Thyroid gland (tissue), 4 donors: ENCODE results near the gene RALGDS. TPM values are rescaled to one million over a fixed set of nuclear protein-coding genes. Genes with fewer than 3 reads are reported as not detected.

Experiments
- DNase-seq, 2 donors: peaks; one replicate each; pipeline ENCODE4 v3.0.0-alpha.2; 2019
- H3K27ac ChIP-seq, 3 donors: fragments of 200-600 bp; sonication (generic); 1 replicate in 2 of 3; 2 replicates in 1 of 3; pipeline ENCODE4 v1.5.1; 2016 to 2019; ENCODE audit warnings: mild to moderate bottlenecking in 1 of 3, moderate library complexity in 1 of 3
- H3K27me3 ChIP-seq: fragments of 200-600 bp; sonication (generic); one replicate; pipeline ENCODE4 v1.5.1; 2019
- H3K36me3 ChIP-seq, 2 donors: fragments of 200-600 bp; sonication (generic); one replicate each; pipeline ENCODE4 v1.5.1; 2016 to 2019
- H3K4me1 ChIP-seq, 2 donors: fragments of 200-600 bp; sonication (generic); one replicate each; pipeline ENCODE4 v1.5.1; 2017 to 2019
- H3K4me3 ChIP-seq, 3 donors: fragments of 200-600 bp; sonication (generic); replicated peaks in 1 of 3; 1 replicate in 2 of 3; 2 replicates in 1 of 3; pipeline ENCODE4 v1.5.1; 2016; ENCODE audit warnings: mild to moderate bottlenecking in 1 of 3
- H3K9me3 ChIP-seq: fragments of 200-600 bp; sonication (generic); one replicate; pipeline ENCODE4 v1.5.1; 2017
- CTCF ChIP-seq, 6 experiments: fragments of 200-600 bp in 3 of 6; fragments of 450-650 bp in 3 of 6; sonication (generic) in 3 of 6; IDR thresholded peaks; one replicate each; pipeline ENCODE4 v1.5.1; 2016 to 2019; ENCODE audit warnings: antibody characterized with exemption in 6 of 6, mild to moderate bottlenecking in 2 of 6, inconsistent platforms in 1 of 6, moderate library complexity in 1 of 6
- POLR2A ChIP-seq, 2 donors: fragments of 450-650 bp; IDR thresholded peaks; one replicate each; pipeline ENCODE4 v1.6.1; 2017; ENCODE audit warnings: antibody characterized with exemption in 2 of 2, mild to moderate bottlenecking in 2 of 2, moderate library complexity in 1 of 2
- WGBS, 2 donors: methylation state at CpG; one replicate each; pipeline ENCODE4 v1.1.5; 2017; 5-methylcytosine and 5-hydroxymethylcytosine counted together
- intact Hi-C: fragments of 100-400 bp; cut with DNase I; formaldehyde crosslinking; loops from one replicate; pipeline ENCODE4 v1.15.1; 2023
- total RNA-seq, 4 donors: library from RNA; depleted of rRNA; stranded (reverse); fragments of >200 nt; gene quantifications; one replicate each; pipeline ENCODE4 v1.2.3, GENCODE V29; 2016

The RALGDS gene
- total RNA-seq, 4 donors from 2014 or later = 32.2 to 55.3 (median 43.5) TPM

GRCh38 chr9:133059623-133060022 lies 61.4 kb downstream of the RALGDS start:
- TF ChIP-seq CTCF (IDR thresholded peaks at IDR 0.05) (no peak), POLR2A (IDR thresholded peaks at IDR 0.05) (no peak)
- intact Hi-C loops = no loop called here
- H3K4me1 ChIP-seq = no peaks in the 10 kb centered on the region
- no peak for DNase-seq
- H3K36me3 ChIP-seq = peaks cover 23 to 25% of the 10 kb centered on the region in 2 donors
- no peaks in the 10 kb centered on the region for H3K27me3 ChIP-seq
- WGBS, 2 donors = 66 to 76% methylated on average over 7 of the region's 7 CpGs
- no peaks in the 10 kb centered on the region for H3K9me3 ChIP-seq
- H3K4me3 ChIP-seq = no peak overlapping the region
- no peak overlapping the region for H3K27ac ChIP-seq

GRCh38 chr9:133058550-133059320 lies 62.3 kb downstream of the RALGDS start:
- Histone ChIP-seq H3K9me3 (no peaks in the 10 kb centered on the region), H3K4me1 (no peaks in the 10 kb centered on the region), H3K27ac (no peak overlapping the region), H3K27me3 (no peaks in the 10 kb centered on the region), H3K4me3 (no peak overlapping the region), H3K36me3 (peaks cover 30 to 34% of the 10 kb centered on the region in 2 donors)
- intact Hi-C loops = no loop called here
- TF ChIP-seq CTCF (IDR thresholded peaks at IDR 0.05) (no peak), POLR2A (IDR thresholded peaks at IDR 0.05) (no peak)
- DNase-seq = no peak
- WGBS, 2 donors = 80 to 83% methylated on average over 12 of the region's 12 CpGs

- intact Hi-C loops = no loop called here
- TF ChIP-seq CTCF (IDR thresholded peaks at IDR 0.05) (no peak), POLR2A (IDR thresholded peaks at IDR 0.05) (no peak)
- Histone ChIP-seq H3K27ac (no peak overlapping the region), H3K9me3 (no peaks in the 10 kb centered on the region), H3K36me3 (peaks cover 36 to 39% of the 10 kb centered on the region in 2 donors), H3K27me3 (no peaks in the 10 kb centered on the region), H3K4me1 (no peaks in the 10 kb centered on the region), H3K4me3 (no peak overlapping the region)
- 74 to 91% methylated on average over 7 of the region's 7 CpGs for WGBS, 2 donors
- DNase-seq = no peak
These were observed 63.0 kb downstream of the RALGDS start for GRCh38 chr9:133058071-133058470.

GRCh38 chr9:133057553-133057952 lies 63.5 kb downstream of the RALGDS start:
- Histone ChIP-seq H3K27ac (no peak overlapping the region), H3K4me1 (no peaks in the 10 kb centered on the region), H3K9me3 (no peaks in the 10 kb centered on the region), H3K36me3 (peaks cover 36 to 39% of the 10 kb centered on the region in 2 donors), H3K4me3 (no peak overlapping the region), H3K27me3 (no peaks in the 10 kb centered on the region)
- TF ChIP-seq POLR2A (IDR thresholded peaks at IDR 0.05) = no peak
- no peak for TF ChIP-seq CTCF (IDR thresholded peaks at IDR 0.05)
- WGBS, 2 donors = 96% methylated on average over 12 of the region's 12 CpGs
- intact Hi-C loops = no loop called here
- DNase-seq = no peak

- Histone ChIP-seq H3K4me1 (no peaks in the 10 kb centered on the region), H3K4me3 (no peak overlapping the region)
- WGBS, 2 donors = 88 to 89% methylated on average over 3 to 6 of the region's 8 CpGs
These were observed 64.0 kb downstream of the RALGDS start for GRCh38 chr9:133057006-133057405.

More at GRCh38 chr9:133057006-133057405, 64.0 kb downstream of the RALGDS start:
- Histone ChIP-seq H3K36me3 (peaks cover 37 to 39% of the 10 kb centered on the region in 2 donors), H3K27me3 (no peaks in the 10 kb centered on the region), H3K27ac (no peak overlapping the region), H3K9me3 (no peaks in the 10 kb centered on the region)
- DNase-seq = no peak
- intact Hi-C loops = no loop called here
- no peak for TF ChIP-seq POLR2A (IDR thresholded peaks at IDR 0.05)
- TF ChIP-seq CTCF (IDR thresholded peaks at IDR 0.05) = no peak
